Stimulated activated CD4-positive, alpha-beta T cell treated with anti-CD3 and anti-CD28 coated beads, Interleukin-12 subunit alpha, Interleukin-12 subunit beta, amount 100 ng/mL, for 24 hours (primary cell): ENCODE measurements around the gene BICD1.
"Not testable (repeated sequence)": the region's sequence is repeated elsewhere in the genome, so short reads cannot be mapped to it uniquely, and the experiment has no call there.

Experiments used
- DNase-seq, 2 experiments: peaks; one replicate each; pipeline ENCODE4 v3.0.0-alpha.2; 2020; ENCODE audit warnings: low read depth in 2 of 2

BICD1 gene

GRCh38 chr12:32145096-32145495, 38.4 kb downstream of the BICD1 start:
- DNase-seq, result no peak

- DNase-seq, result no peak
These were observed 39.6 kb downstream of the BICD1 start for GRCh38 chr12:32146074-32146873.

- no peak for DNase-seq
These were observed 41.7 kb downstream of the BICD1 start for GRCh38 chr12:32148372-32148771.

GRCh38 chr12:32149489-32149888, 42.8 kb downstream of the BICD1 start:
- no peak for DNase-seq

GRCh38 chr12:32151086-32151485, 44.4 kb downstream of the BICD1 start:
- DNase-seq, result no peak

GRCh38 chr12:32151552-32151951, 44.9 kb downstream of the BICD1 start:
- no peak for DNase-seq

- DNase-seq, result no peak
These were observed 48.4 kb downstream of the BICD1 start for GRCh38 chr12:32155041-32155440.

GRCh38 chr12:32155961-32156529, 49.4 kb downstream of the BICD1 start:
- no peak for DNase-seq

- no peak for DNase-seq
These were observed 51.9 kb downstream of the BICD1 start for GRCh38 chr12:32158525-32158924.

- no peak for DNase-seq
These were observed 52.7 kb downstream of the BICD1 start for GRCh38 chr12:32159381-32159780.

GRCh38 chr12:32159925-32160324, 53.3 kb downstream of the BICD1 start:
- no peak for DNase-seq

GRCh38 chr12:32161058-32161457, 54.4 kb downstream of the BICD1 start:
- no peak for DNase-seq

GRCh38 chr12:32163596-32163995, 56.9 kb downstream of the BICD1 start:
- DNase-seq, result no peak

GRCh38 chr12:32166510-32166909, 59.9 kb downstream of the BICD1 start:
- no peak for DNase-seq

GRCh38 chr12:32170437-32170998, 63.9 kb downstream of the BICD1 start:
- DNase-seq, result no peak

- no peak for DNase-seq
These were observed 64.6 kb downstream of the BICD1 start for GRCh38 chr12:32171211-32171610.

- DNase-seq, result no peak
These were observed 70.0 kb downstream of the BICD1 start for GRCh38 chr12:32176606-32177005.

- DNase-seq, result no peak
These were observed 71.8 kb downstream of the BICD1 start for GRCh38 chr12:32178341-32179010.

- DNase-seq, result no peak
These were observed 72.4 kb downstream of the BICD1 start for GRCh38 chr12:32179011-32179395.

GRCh38 chr12:32181498-32182175, 75.0 kb downstream of the BICD1 start:
- DNase-seq, result no peak

GRCh38 chr12:32183650-32184049, 77.0 kb downstream of the BICD1 start:
- no peak for DNase-seq

- not testable (repeated sequence) for DNase-seq
These were observed 80.5 kb downstream of the BICD1 start for GRCh38 chr12:32187127-32187526.
